GM12878 (cell line): ENCODE measurements around the gene FLYWCH2. TPM values are rescaled to one million over a fixed set of nuclear protein-coding genes. Genes with fewer than 3 reads are reported as not detected.

Source experiments
- ATAC-seq: fragments of 200-7000 bp; cut with Tn5 transposase; 3 replicates; pipeline ENCODE4 v1.9.1; 2020; ENCODE audit warnings: mild to moderate bottlenecking, moderate library complexity
- BruUV-seq: library from RNA; stranded (reverse); fragments of 400-500 nt; replicated peaks from 2 replicates; lab custom pipeline; 2021; lab: Mats Ljungman, UMichigan
- CTCF ChIA-PET: fragments of 300-600 bp; sonication (Branson Sonifier 250); formaldehyde crosslinking; extraction: SDS; loops from one replicate; lab custom pipeline; 2021; ENCODE audit warnings: inconsistent platforms; lab: Yijun Ruan, JAX
- POLR2A ChIA-PET: fragments of 350-600 bp; formaldehyde crosslinking; extraction: SDS; loops from one replicate; lab custom pipeline; 2021; ENCODE audit warnings: inconsistent platforms; lab: Charles Lee
- RAD21 ChIA-PET: fragments of 300-600 bp; sonication (Branson Sonifier 250); formaldehyde crosslinking; loops from one replicate; lab custom pipeline; 2023; ENCODE audit warnings: antibody characterized with exemption; ENCODE audit not compliant: unreplicated experiment; lab: Charles Lee
- SMC1A ChIA-PET: fragments of 300-600 bp; sonication (Branson Sonifier 250); formaldehyde crosslinking; loops from one replicate; lab custom pipeline; 2023; ENCODE audit not compliant: unreplicated experiment, uncharacterized antibody; lab: Charles Lee
- DNase-seq: peaks from one replicate; pipeline ENCODE4 v3.0.0-alpha.2; 2011; ENCODE audit warnings: low read depth, low spot score
- FAIRE-seq: peaks from 3 replicates; lab custom pipeline; 2011; peaks lifted over from hg19 to GRCh38; lab: Jason Lieb, UNC
- H2AFZ ChIP-seq: 2 replicates; pipeline ENCODE4 v1.6.0; 2011; ENCODE audit warnings: low read depth, low read length, control low read depth; ENCODE audit not compliant: control insufficient read depth
- H3K27ac ChIP-seq: 2 replicates; pipeline ENCODE4 v1.5.1; 2011; ENCODE audit warnings: control low read depth; ENCODE audit not compliant: control insufficient read depth, insufficient read depth
- H3K27me3 ChIP-seq, 2 experiments: replicated peaks in 1 of 2; 2 replicates each; pipeline versions ENCODE4 v1.6.0 to v1.6.1; 2011; ENCODE audit warnings: low read length in 1 of 2; ENCODE audit not compliant: control insufficient read depth in 2 of 2, insufficient read depth in 2 of 2
- H3K36me3 ChIP-seq, 2 experiments: 2 replicates each; pipeline ENCODE4 v1.5.1; 2011; ENCODE audit warnings: low read length in 1 of 2; ENCODE audit not compliant: control insufficient read depth in 2 of 2, insufficient read depth in 2 of 2
- H3K4me1 ChIP-seq: 2 replicates; pipeline ENCODE4 v1.6.1; 2011; ENCODE audit warnings: mild to moderate bottlenecking, low read length, moderate library complexity, mixed read lengths; ENCODE audit not compliant: control insufficient read depth, insufficient read depth
- H3K4me2 ChIP-seq: 2 replicates; pipeline ENCODE4 v1.6.0; 2011; ENCODE audit warnings: control low read depth; ENCODE audit not compliant: control insufficient read depth, insufficient read depth
- H3K4me3 ChIP-seq: fragments of 200-600 bp; sonication (generic); 2 replicates; pipeline ENCODE4 v1.5.1; 2016
- H3K79me2 ChIP-seq: 2 replicates; pipeline ENCODE4 v1.6.0; 2011; ENCODE audit warnings: low read length; ENCODE audit not compliant: control insufficient read depth, insufficient read depth
- H3K9ac ChIP-seq: 2 replicates; pipeline ENCODE4 v1.8.0; 2011; ENCODE audit warnings: low read length, control low read depth, mixed read lengths; ENCODE audit not compliant: control insufficient read depth, insufficient read depth
- H3K9me3 ChIP-seq: replicated peaks from 3 replicates; pipeline ENCODE4 v1.5.1; 2011; ENCODE audit warnings: mild to moderate bottlenecking, low read length; ENCODE audit not compliant: control insufficient read depth, insufficient read depth
- H4K20me1 ChIP-seq: 2 replicates; pipeline ENCODE4 v1.6.0; 2011; ENCODE audit not compliant: control insufficient read depth, insufficient read depth
- ATF7 ChIP-seq: fragments of 450-650 bp; IDR thresholded peaks from 2 replicates; pipeline ENCODE4 v1.6.1; 2016; ENCODE audit warnings: low read depth, mild to moderate bottlenecking
- BHLHE40 ChIP-seq, 2 experiments: fragments of 450-650 bp in 1 of 2; IDR thresholded peaks; 2 replicates each; pipeline ENCODE4 v1.6.1; 2011 to 2017; ENCODE audit warnings: low read depth in 2 of 2, borderline replicate concordance in 1 of 2, improper control_type of control experiment in 1 of 2, low read length in 1 of 2, mild to moderate bottlenecking in 1 of 2
- CBFB ChIP-seq: IDR thresholded peaks from 2 replicates; pipeline ENCODE4 v1.6.1; 2016; ENCODE audit warnings: antibody characterized with exemption, low read depth
- CHD2 ChIP-seq: IDR thresholded peaks from 2 replicates; pipeline ENCODE4 v1.6.1; 2011; ENCODE audit warnings: low read depth, low read length, improper control_type of control experiment, borderline replicate concordance
- CREB1 ChIP-seq: IDR thresholded peaks from 2 replicates; pipeline ENCODE4 v1.6.1; 2012; ENCODE audit warnings: low read depth, mild to moderate bottlenecking, inconsistent platforms
- CREM ChIP-seq: IDR thresholded peaks from 2 replicates; pipeline ENCODE4 v1.6.1; 2014; ENCODE audit warnings: antibody characterized with exemption, low read depth
- EED ChIP-seq: sonication (generic); IDR thresholded peaks from 2 replicates; pipeline ENCODE4 v1.6.1; 2016; ENCODE audit warnings: antibody characterized with exemption, low read depth
- FOS ChIP-seq: IDR thresholded peaks from 3 replicates; pipeline ENCODE4 v1.6.1; 2011; ENCODE audit warnings: borderline replicate concordance; ENCODE audit not compliant: insufficient read length; ENCODE audit errors: extremely low read depth
- HCFC1 ChIP-seq: fragments of 150-350 bp; IDR thresholded peaks from 2 replicates; pipeline ENCODE4 v1.6.1; 2014; ENCODE audit warnings: low read length
- KLF5 ChIP-seq: fragments of 450-650 bp; IDR thresholded peaks from 2 replicates; pipeline ENCODE4 v1.6.1; 2014; ENCODE audit warnings: mild to moderate bottlenecking; ENCODE audit not compliant: partially characterized antibody
- MTA3 ChIP-seq: IDR thresholded peaks from 2 replicates; pipeline ENCODE4 v1.6.1; 2012; ENCODE audit warnings: low read length, inconsistent platforms, borderline replicate concordance
- POLR2AphosphoS5 ChIP-seq: IDR thresholded peaks from 2 replicates; pipeline ENCODE4 v1.6.1; 2011; ENCODE audit warnings: mild to moderate bottlenecking, low read length, inconsistent platforms
- RAD51 ChIP-seq: fragments of 450-650 bp; IDR thresholded peaks from 2 replicates; pipeline ENCODE4 v1.6.1; 2016; ENCODE audit warnings: moderate library complexity, mild to moderate bottlenecking, inconsistent platforms
- RUNX3 ChIP-seq: IDR thresholded peaks from 2 replicates; pipeline ENCODE4 v1.6.1; 2012; ENCODE audit warnings: low read length, inconsistent platforms
- SMARCA5 ChIP-seq: fragments of 450-650 bp; IDR thresholded peaks from 2 replicates; pipeline ENCODE4 v1.6.1; 2017; ENCODE audit warnings: mild to moderate bottlenecking
- SMC3 ChIP-seq: IDR thresholded peaks from 2 replicates; pipeline ENCODE4 v1.6.1; 2011; ENCODE audit warnings: low read length, improper control_type of control experiment, borderline replicate concordance
- SREBF1 ChIP-seq: IDR thresholded peaks from 2 replicates; pipeline ENCODE4 v1.6.1; 2012; ENCODE audit warnings: mild to moderate bottlenecking, low read length
- STAT1 ChIP-seq: fragments of 450-650 bp; conservative IDR thresholded peaks from 2 replicates; pipeline ENCODE4 v1.6.1; 2014; ENCODE audit warnings: antibody characterized with exemption, mild to moderate bottlenecking
- YBX1 ChIP-seq: fragments of 450-650 bp; IDR thresholded peaks from 2 replicates; pipeline ENCODE4 v1.6.1; 2016; ENCODE audit warnings: antibody characterized with exemption
- ZNF207 ChIP-seq: fragments of 450-650 bp; IDR thresholded peaks from 2 replicates; pipeline ENCODE4 v1.6.1; 2014; ENCODE audit warnings: antibody characterized with exemption, mild to moderate bottlenecking, borderline replicate concordance
- ZZZ3 ChIP-seq: IDR thresholded peaks from 2 replicates; pipeline ENCODE4 v1.6.1; 2011; ENCODE audit warnings: low read depth; ENCODE audit not compliant: control insufficient read depth, insufficient read length
- WGBS: methylation state at CpG from one replicate; pipeline ENCODE4 v1.1.6; 2016; ENCODE audit warnings: low lambda C conversion rate; ENCODE audit not compliant: insufficient replicate concordance, insufficient coverage; ENCODE audit errors: missing lambda C conversion rate; 5-methylcytosine and 5-hydroxymethylcytosine counted together
- in situ Hi-C: fragments of 300-500 bp; cut with MboI; formaldehyde crosslinking; loops from 9 replicates; pipeline ENCODE4 v1.14.3; 2018; ENCODE audit warnings: mixed read lengths
- intact Hi-C: fragments of 100-400 bp; cut with micrococcal nuclease; formaldehyde crosslinking; loops from one replicate; pipeline ENCODE4 v1.14.2; 2022; ENCODE audit not compliant: unreplicated experiment
- polyA plus RNA-seq, 11 experiments: library from polyadenylated mRNA; depleted of rRNA in 4 of 11; unstranded in 6 of 11; stranded (reverse) in 5 of 11; fragments of >200 nt; fragmentation: Nextera tagmentation in 4 of 11; fragmentation: Illumina TruSeq in 1 of 11; extraction: Ambion mirVana in 4 of 11; extraction: Trizol in 1 of 11; gene quantifications; 1 replicate in 1 of 11; 2 replicates in 10 of 11; pipeline versions ENCODE4 v1.2.1 to v1.2.3, GENCODE V29; 2011 to 2016; ENCODE audit warnings: inconsistent platforms in 2 of 11, missing spikeins in 2 of 11, low read depth in 1 of 11
- total RNA-seq, 4 experiments: library from RNA; depleted of rRNA in 3 of 4; stranded (reverse); fragments of >200 nt in 3 of 4; fragmentation: Illumina TruSeq in 1 of 4; extraction: Trizol in 1 of 4; gene quantifications; 2 replicates each; pipeline versions ENCODE4 v1.2.1 to v1.2.3, GENCODE V29; 2013 to 2021
- TF ChIP-seq, protein P1 (sequence below): IDR thresholded peaks from 2 replicates; pipeline ENCODE4 v1.6.1; 2012; ENCODE audit warnings: low read length, inconsistent platforms
- TF ChIP-seq, protein P2 (sequence below): fragments of 450-650 bp; IDR thresholded peaks from 2 replicates; pipeline ENCODE4 v1.6.1; 2016; ENCODE audit warnings: mild to moderate bottlenecking

Gene FLYWCH2
- total and polyA plus RNA-seq, 10 of the 15 experiments (the other 5 are each of a cell fraction or from before 2014, with no cell fraction given), result 0.27 to 43.1 (median 17.7) TPM

DNA sequence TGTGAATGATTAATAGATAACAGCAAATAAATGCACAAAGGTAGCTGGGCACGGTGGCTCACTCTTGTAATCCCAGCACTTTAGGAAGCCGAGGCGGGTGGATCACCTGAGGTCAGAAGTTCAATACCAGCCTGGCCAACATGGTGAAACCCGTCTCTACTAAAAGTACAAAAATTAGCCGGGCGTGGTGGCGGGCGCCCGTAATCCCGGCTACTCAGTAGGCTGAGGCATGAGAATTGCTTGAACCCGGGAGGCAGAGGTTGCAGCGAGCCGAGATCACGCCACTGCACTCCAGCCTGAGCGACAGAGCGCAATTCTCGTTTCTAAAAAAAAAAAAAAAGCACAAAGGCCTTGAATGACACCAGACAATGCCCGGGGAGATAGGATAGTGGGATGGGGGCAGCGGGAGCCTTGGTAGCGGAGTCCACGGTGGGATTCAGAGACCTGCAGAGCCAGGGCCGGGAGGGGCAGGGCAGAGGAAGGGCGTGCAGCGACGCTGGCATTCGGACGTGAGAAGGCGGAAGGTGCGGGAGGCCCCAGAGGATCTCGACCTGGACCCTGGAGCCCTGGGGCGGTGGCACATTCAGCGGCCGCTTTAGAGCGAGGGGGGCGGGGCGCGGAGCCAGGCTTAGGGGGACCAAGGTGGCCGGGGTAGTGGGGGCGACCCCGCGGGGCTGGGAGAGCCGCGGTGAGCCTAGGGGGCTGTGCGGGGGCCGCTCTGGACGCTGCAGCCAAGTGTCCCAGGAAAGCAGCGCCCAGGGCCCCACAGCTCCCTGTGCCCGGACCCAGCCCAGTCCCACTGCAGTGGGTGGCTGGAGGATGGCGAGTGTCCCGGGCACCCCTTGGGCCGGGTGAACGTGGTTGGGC, 999 bp upstream of the FLYWCH2 start:
- no peak for DNase-seq
- no TSS peak for BruUV-seq
- in situ Hi-C loops, result no loop called here
- TF ChIP-seq SMC3, result no peak
- TF ChIP-seq CHD2, result no peak
- no peak for TF ChIP-seq CREB1
- TF ChIP-seq, protein P1, sequence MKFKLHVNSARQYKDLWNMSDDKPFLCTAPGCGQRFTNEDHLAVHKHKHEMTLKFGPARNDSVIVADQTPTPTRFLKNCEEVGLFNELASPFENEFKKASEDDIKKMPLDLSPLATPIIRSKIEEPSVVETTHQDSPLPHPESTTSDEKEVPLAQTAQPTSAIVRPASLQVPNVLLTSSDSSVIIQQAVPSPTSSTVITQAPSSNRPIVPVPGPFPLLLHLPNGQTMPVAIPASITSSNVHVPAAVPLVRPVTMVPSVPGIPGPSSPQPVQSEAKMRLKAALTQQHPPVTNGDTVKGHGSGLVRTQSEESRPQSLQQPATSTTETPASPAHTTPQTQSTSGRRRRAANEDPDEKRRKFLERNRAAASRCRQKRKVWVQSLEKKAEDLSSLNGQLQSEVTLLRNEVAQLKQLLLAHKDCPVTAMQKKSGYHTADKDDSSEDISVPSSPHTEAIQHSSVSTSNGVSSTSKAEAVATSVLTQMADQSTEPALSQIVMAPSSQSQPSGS, result no peak
- TF ChIP-seq RUNX3, result no peak
- peak; percentile 8; the same call in 1 of the 2 replicates for TF ChIP-seq POLR2AphosphoS5
- no peak for TF ChIP-seq YBX1
- no peak for TF ChIP-seq HCFC1
- no peak for TF ChIP-seq CBFB
- no peak for TF ChIP-seq STAT1
- no peak for TF ChIP-seq SMARCA5
- TF ChIP-seq, protein P2, sequence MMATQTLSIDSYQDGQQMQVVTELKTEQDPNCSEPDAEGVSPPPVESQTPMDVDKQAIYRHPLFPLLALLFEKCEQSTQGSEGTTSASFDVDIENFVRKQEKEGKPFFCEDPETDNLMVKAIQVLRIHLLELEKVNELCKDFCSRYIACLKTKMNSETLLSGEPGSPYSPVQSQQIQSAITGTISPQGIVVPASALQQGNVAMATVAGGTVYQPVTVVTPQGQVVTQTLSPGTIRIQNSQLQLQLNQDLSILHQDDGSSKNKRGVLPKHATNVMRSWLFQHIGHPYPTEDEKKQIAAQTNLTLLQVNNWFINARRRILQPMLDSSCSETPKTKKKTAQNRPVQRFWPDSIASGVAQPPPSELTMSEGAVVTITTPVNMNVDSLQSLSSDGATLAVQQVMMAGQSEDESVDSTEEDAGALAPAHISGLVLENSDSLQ, result peak; percentile 56; the same call in 1 of the 2 replicates
- no peak for TF ChIP-seq SREBF1
- TF ChIP-seq RAD51, result no peak
- TF ChIP-seq ZZZ3, result no peak
- TF ChIP-seq EED, result no peak
- no peak for TF ChIP-seq ATF7
- TF ChIP-seq BHLHE40 (IDR thresholded peaks at IDR 0.05; ENCODE audit: borderline replicate concordance in 1 of 2, low read depth in 2 of 2, low read length in 1 of 2), result peak in 1 of 2 experiments; percentile 70; a peak in 2 of 4 replicates
- TF ChIP-seq ZNF207, result no peak
- no peak for TF ChIP-seq KLF5
- no peak for TF ChIP-seq CREM
- no peak for TF ChIP-seq FOS
- no peak for TF ChIP-seq MTA3

More for the DNA sequence above, 999 bp upstream of the FLYWCH2 start:
- intact Hi-C loops, result loop anchor here (2.0 kb wide), 1 partner anchor 23 kb away; no protein-coding TSS in a partner anchor
- peak overlapping the region; percentile 90 for H3K4me3 ChIP-seq
- peak overlapping the region; percentile 76 for H3K9ac ChIP-seq
- FAIRE-seq (no peak), ATAC-seq (peak; percentile 19)
- H3K27me3 ChIP-seq, result no peaks in the 10 kb centered on the region
- peaks cover 8% of the 10 kb centered on the region for H3K4me1 ChIP-seq
- ChIA-PET CTCF (interaction anchor here (1.0 to 2.1 kb wide), 10 partner anchors 7 to 45 kb away, joined by 4 to 12 read pairs (median 8); partner anchors contain the start of gene FLYWCH1), SMC1A (interaction anchor here (0.6 to 1.3 kb wide), 6 partner anchors 9 to 45 kb away, joined by 3 to 4 read pairs (median 3); partner anchors contain the start of gene FLYWCH1), POLR2A (interaction anchor here (0.7 to 2.1 kb wide), 9 partner anchors 14 to 721 kb away, joined by 3 to 20 read pairs (median 3); partner anchors contain the start of genes FLYWCH1 and TNFRSF12A), RAD21 (interaction anchor here (1.0 to 2.1 kb wide), 8 partner anchors 10 to 83 kb away, joined by 3 to 19 read pairs (median 8); partner anchors contain the start of gene FLYWCH1)
- no peaks in the 10 kb centered on the region for H3K36me3 ChIP-seq
- 6% methylated on average over 37 of the region's 52 CpGs for WGBS
- peak overlapping the region; percentile 4; the same call in 1 of the 2 replicates for H3K27ac ChIP-seq
- peak overlapping the region; percentile 99 for H2AFZ ChIP-seq
- peak overlapping the region; percentile 99 for H3K4me2 ChIP-seq
- H4K20me1 ChIP-seq, result no peaks in the 10 kb centered on the region
- H3K79me2 ChIP-seq, result no peaks in the 10 kb centered on the region
- peaks cover 4% of the 10 kb centered on the region; the same call in 2 of the 3 replicates for H3K9me3 ChIP-seq
